Globus pallidus (tissue), 1 donor: ENCODE results near the gene USP34.

Source experiments
- DNase-seq: peaks from one replicate; pipeline ENCODE4 v3.0.0-alpha.2; 2015; ENCODE audit warnings: low spot score

The USP34 gene

DNA sequence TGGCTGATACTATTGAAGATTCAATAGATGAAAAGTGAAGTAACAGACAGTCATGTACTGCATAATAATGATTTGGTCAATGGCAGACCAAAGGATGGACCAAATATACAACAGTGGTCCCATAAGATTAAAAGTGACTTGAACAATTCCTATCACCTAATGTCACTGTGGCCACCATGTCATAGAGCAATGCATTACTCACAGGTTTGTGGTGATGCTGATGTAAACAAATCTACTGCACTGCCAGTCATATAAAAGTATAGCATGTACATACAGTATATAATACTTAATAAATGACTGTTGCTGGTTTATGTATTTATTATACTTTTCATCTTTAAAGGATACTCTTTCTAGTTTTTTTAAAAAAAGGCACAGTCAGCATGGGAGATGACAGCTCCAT is 99.9 kb downstream of the USP34 start:
- no peak for DNase-seq

DNA sequence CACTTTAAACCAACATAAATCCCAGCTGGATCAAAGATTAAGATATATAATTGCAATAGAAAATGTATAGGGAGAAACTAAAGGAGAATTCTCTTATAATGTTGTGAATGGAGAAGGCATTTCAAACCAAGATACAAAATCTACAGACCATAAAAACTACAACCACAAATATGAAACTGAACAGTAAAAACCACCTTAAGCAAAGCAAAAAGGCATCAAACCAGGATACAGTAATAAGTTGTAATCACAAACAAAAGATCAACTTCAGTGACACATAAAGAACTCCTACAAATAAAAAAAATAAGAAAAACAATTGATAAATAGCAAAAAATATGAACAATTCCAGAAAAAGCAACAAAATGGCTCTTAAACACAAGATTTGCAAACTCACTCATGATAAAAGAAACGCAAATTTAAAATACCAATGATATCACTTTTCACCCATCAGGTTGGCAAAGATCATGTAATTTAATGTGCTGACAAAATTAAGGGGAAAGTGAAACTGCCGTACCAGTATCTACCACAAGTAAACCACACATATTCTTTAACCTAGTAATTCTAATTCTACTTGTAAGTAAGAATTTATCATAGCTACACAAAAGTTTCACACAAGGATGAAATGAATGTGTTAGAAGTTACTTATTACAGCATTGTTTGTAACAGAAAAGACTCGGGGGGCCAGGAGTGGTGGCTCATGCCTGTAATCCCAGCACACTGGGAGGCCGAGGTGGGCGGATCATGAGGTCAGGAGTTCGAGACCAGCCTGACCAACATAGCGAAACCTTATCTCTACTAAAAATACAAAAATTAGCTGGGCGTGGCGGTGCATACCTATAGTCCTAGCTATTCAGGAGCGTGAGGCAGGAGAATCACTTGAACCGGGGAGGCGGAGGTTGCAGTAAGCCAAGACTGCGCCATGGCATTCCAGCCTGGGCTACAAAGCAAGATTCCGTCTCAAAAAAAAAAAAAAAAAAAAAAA is 101.9 kb downstream of the USP34 start:
- no peak for DNase-seq

DNA sequence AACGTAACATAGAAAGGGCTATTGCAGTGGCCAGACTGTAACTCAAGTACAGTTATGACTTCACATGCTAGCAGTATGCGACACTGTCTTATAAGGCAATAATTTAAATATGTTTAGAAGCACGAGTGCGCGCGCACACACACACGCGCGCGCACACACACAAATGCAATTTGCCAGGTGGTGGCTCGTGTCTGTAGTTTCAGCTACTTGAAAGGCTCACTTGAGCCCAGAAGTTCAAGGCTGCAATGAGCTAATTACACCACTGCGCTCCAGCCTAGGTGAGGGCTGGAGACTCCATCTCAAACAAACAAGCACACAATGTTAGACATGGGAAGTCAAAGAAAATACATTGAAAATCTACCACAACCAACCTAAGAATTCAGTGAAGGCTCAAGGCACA is 103.7 kb downstream of the USP34 start:
- DNase-seq: no peak

DNA sequence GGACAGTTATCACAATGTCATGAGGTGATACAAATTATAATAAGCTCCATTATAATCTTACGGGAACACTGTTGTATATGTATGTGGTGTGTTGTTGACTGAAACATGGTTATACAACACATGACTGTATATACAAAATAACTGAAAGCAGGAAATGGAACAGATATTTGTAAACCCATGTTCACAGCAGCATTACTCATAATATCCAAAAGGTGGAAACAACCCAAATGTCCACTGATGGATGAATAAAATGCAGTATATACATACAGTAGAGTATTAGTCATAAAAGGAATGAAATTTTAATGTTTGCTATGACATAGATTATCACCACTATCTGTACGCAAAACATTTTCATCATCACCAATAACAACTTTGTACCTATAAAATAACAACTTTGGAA is 107.3 kb downstream of the USP34 start:
- no peak for DNase-seq

DNA sequence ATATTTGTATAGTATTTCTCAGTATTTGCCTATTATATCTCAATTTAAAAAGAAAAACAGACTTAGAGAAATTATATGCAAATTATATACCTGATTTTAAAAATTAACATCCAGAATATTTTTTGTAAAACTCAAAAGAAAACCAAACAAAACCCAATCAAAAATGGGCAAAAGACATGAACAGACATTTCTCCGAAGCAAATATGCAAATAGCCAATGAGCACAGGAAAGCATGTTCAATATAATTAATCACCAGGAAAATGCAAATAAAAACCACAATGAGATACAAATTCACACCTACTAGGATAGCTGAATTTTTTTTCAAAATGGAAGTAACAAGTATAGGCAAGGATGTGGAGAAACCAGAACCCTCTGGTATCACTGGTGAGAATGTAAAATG is 108.0 kb downstream of the USP34 start:
- no peak for DNase-seq

DNA sequence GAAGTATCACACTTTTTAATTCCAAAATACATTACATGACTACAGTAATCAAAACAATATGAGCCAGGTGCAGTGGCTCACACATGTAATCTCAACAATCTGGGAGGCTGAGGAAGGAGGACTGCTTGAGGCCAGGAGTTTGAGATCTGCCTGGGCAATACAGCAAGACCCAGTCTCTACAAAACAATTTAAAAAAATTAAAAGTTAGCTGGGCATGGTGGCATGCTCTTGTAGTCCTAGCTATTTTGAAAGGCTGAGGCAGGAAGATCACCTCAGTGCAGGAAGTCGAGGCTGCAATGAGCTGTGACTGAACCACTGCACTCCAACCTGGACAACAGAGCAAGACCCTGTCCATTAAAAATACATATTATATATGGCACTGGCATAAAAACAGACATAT is 109.8 kb downstream of the USP34 start:
- DNase-seq: no peak

DNA sequence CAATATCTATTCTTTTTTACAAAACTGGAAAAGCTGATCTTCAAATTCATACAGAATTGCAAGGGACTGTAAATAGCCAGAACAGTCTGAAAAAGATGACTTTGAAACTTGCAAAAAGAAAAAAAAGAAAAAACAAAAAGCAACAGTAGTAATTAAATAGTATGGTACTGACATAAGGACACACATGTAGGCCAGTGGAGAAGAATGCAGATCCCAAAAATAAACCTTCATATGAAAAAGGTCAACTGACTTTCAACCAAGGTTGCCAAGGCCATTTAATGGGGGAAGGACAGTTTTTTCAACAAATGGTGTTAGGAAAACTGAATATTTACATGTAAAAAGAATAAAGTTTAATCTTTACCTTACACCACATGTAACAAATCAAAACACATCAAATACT is 111.8 kb downstream of the USP34 start:
- DNase-seq: no peak

DNA sequence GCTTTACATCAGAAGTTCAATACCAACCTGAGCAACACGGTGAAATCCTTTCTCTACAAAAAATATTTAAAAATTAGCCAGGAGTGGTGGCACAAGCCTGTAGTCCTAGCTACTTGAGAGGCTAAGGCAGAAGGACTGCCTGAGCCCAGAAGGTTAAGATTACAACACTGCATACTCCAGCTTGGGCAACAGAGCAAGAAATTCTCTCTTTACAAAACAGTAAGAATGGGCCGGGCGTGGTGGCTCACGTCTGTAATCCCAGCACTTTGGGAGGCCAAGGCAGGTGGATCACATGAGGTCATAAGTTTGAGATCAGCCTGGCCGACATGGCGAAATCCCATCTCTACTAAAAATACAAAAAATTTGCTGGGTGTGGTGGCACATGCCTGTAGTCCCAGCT is 113.2 kb downstream of the USP34 start:
- DNase-seq: no peak

DNA sequence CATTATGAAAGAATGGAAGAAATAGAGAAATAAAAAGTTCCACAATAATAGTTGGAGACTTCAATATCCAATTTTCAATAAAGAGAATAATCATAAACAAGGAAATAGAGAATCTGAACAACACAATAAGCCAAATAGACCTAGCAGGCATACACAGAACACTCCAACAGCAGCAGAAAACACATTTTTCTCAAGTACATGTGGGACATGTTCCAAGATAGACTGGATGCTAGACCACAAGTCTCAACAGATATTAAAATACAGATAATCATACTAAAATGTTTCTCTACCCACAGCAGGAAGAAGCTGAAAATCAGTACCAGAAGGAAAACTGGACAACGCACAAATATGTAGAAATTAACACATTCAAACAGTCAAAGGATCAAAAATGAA is 113.9 kb downstream of the USP34 start:
- DNase-seq: no peak

DNA sequence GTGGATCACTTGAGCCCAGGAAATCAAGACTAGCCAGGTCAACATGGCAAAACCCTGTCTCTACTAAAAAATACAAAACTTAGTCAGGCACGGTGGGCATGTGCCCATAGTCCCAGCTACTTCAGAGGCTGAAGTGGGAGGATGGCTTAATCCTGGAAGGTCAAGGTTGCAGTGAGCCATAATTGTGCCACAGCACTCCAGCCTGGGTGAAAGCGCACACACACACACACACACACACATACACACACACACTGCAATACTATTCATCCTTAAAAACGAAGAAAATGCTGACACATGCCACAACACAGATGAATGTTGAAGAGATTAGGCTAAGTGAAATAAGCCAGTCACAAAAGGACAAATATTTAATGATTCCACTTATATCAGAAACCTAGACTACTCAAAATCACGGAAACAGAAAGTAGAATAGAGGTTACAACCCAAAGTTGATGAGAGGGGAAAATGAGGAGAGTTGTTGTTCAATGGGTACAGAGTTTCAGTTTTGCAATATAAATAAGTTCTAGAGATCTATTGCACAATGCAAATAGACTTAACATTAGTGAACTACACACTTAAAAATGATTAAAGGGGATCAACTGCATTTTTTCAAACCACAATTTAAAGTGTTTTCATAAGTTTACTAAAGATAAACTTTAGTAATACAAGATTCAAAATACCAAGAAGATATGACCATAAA is 114.5 kb downstream of the USP34 start:
- no peak for DNase-seq

DNA sequence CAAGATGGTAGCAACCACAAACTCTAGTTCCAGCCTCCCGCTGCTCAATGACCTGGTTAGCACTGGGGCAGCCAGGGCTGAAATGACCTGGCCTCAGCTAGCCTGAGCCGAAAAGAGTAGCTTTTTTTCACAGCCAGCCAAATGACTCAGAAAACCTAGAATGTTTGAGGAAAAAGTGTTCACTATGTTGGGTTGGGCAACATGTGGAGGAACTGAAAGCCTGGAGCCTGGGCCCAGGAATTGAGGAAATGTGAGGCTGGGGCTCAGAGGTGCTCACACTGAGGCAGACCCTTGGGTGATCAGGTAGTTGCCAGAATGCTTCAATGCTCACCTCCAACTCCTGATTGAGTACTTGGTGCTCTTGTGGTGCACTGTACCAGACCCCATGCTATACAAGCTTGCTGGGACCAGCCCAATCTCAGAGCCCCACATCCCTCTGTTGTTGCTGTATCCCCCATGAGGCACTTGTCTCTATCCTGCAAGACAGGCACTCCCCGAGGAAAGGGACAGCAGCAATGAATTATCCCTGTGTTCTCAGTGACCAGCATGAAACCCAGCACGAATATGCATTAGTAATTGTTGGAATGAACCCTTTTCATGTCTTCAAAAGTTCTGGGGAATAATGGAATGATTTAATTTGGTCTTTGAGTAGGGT is 116.2 kb downstream of the USP34 start:
- DNase-seq: no peak

DNA sequence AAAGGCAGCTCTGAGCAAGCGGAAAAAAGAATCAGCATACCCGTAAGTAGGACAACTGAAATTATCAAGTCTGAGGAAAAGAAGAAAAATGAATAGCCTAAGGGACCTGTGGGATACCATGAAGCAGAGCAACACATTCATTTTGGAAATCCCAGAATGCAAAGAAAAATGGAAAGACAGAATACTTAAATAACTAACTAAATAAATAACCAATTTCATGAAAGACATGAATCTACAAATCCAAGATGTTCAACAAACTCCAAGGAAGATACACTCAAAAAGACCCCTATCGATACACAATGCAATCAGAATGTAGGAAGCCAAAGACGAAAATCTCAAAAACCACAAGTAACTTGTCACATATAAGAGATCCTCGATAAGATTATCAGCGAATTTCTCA is 117.0 kb downstream of the USP34 start:
- DNase-seq: no peak

DNA sequence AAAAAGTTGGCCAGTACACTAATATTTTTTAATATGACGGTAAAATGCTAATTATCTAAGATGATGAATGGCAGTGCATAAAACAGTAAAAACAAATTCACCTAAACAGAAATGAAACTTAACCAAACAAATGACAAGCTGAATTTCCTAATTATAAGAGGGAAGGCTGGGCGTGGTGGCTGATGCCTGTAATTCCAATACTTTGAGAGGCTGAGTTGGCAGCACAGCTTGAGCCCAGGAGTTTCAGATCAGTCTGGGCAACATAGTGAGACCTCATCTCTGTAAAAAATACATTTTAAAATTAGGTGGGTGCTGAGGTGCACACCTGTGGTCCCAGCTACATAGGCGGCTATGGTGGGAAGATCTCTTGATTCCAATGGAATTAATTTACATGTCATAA is 120.1 kb downstream of the USP34 start:
- DNase-seq: no peak

DNA sequence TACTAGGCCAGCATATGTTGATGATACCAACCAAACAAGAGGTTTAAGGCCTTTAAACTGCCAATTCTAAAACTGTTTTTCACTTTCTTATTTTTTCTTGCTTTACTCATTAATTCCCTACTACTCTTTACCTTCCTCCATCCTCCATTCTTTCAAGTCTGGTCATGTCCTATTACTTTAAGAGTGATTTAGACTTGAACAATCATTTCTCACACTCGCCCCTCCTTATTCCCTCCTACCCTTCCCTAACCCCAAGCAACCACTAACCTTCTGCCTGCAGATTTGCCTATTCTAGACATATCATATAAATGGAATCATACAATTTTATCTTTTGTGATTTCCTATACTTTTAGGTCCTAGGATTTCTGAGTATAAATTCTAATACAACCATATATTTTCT is 127.7 kb downstream of the USP34 start:
- DNase-seq: no peak

DNA sequence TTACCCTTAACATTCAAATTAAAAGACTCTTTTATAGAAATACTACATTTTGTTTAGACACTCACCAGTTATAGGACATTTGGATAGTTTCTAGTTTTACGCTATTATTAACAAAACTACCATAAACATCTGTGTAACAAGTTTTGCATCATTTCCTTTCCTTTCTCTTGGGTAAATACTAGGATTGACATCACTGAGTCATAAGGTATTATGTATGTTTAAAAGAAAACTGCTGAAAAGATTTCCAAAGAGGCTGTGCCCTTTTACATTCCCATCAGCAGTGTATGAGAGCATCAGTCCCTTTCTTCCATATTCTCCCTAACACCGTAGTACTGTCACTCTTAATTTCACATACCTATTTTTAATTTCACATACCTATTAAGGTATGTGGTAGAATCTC is 130.6 kb downstream of the USP34 start:
- no peak for DNase-seq

DNA sequence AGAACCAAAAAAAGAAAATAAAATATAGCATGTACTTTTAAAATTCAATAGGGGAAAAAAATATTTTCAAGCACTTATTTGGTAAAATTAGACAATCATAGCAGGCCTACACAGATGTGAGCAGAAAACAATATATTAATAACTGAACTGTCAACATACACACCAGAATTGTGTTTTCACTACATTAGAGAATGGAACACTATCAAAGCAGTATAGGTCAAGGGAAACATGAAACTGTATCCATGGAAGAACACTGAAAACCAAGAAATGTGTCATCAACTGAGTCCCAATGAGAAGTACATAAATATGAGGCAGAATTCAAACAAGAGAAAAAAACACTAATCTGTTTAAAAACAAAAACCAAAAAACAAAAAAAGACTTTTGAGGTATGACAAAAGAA is 132.4 kb downstream of the USP34 start:
- no peak for DNase-seq

DNA sequence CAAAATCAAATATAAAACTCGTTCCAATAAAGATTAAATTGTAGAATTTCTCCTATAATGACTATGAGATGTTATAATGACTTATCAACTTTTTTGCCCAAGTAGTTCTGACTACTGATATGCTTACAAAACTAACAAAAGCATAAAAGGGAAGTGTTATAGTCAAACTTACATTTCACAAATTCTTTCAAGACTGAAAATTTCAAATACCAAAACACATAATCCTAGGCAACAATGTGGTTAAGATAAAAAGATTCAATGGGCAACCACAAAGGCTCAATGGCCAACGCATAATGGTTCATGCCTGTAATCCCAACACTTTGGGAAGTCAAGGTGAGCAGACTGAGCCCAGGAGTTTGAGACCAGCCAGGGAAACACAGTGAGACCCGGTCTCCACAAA is 135.7 kb downstream of the USP34 start:
- no peak for DNase-seq

DNA sequence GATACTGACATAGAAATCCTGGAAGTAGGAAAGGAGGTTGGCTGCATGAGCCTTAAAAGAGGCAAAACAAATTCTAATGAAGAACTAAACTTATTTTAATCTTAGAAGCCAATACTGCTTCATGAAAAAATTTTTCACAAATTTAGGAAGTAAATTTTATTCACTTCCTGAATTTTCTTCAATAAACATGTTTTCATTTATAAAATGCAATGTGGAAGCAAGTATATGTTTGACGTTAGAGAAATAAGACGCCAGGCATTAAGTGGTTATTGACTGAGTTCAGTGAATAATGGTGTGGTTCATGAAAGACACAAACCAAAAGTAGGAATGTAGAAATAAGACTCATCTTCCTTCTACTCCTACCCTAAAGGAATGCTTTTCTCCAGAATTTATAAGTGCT is 136.4 kb downstream of the USP34 start:
- DNase-seq: no peak

DNA sequence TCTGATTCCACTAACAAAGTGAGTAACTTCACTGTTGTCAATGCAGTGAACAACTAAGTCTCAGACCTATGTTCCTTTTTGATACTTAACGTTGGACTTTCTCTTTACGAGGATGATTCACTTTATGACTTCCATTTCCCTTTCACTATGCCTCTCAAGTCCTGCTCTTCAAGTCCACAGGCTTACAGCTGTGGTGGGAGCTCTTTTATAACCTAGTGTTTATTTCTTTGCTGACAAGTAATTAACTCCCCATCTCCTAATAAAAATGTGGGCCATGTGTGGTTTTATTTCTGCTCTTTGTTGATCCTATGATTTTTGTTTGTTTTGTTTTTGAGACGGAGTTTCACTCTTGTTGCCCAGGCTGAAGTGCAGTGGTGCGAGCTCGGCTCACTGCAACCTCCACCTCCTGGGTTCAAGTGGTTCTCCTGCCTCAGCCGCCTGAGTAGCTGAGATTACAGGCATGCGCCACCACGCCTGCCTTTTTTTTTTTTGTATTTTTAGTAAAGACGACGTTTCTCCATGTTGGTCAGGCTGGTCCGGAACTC is 142.1 kb downstream of the USP34 start:
- DNase-seq: no peak

DNA sequence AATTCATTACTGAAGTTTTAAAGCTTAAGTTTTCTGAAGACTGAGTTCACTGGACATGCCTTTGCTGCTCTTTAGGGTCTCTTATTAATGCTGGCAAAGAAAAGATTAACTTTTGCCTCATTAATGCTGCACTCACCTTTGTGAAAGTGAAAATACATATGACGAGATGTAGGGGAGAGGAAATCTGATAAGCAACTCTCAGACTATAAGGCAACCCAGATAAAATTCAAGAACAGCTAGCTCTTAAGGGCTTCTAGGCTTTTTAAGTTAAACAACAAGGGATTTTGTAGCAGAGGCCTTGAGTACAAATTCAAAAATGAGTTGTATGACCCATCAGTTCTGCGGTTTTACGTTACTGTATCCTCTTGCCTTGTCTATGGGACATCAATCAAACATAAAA is 143.7 kb downstream of the USP34 start:
- no peak for DNase-seq

DNA sequence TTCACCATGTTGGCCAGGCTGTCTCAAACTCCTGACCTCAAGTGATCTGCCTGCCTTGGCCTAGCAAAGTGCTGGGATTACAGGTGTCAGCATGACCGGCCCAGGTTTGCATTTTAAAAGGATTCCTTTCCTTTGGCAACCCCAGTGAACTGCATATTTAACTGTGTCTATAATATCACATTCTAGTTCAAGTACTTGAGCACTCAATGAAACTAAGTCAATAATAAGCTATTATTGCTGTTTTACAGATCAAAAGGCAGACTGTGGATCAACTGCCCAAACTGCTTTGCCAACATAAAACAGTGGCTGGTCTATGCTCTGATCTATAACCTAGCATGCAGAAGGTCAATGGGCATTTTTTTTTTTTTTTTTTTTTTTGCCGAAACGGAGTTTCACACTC is 144.5 kb downstream of the USP34 start:
- DNase-seq: no peak

DNA sequence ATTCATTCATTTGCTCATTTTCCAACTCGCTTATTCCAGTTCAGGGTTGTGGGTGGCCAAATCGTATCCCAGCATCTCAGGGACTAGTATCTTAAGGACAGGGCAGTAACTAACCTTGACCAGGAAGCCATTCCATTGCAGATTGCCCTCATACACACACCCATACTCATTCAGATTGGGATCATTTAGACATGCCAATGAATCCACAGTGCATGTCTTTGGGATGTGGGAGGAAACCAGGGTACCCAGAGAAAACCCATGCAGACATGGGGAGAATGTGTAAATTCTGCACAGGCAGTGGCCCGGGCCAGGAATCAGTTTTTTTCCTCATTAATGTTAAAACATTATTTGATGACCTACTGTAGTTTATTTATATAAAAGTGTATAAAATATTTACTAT is 150.7 kb downstream of the USP34 start:
- no peak for DNase-seq

DNA sequence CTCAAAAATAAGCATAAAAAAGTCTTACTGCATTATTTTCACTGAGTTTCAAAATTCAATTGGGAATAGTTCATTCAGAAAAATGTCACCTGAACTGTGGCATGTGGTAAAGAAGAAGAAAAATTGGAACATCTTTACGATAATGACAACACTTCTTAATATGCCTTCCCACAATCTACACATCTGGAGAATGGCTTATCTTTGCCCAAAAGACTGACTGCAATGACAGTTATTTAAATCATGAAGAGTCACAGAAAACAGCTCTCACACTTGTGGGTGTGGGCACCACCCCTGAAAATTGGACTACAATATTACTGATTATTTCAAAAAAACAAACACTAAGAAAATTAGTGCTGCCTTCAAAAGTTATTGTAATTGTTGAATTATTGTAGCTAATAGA is 152.3 kb downstream of the USP34 start:
- no peak for DNase-seq
